GM19468 (cell line): ENCODE results near the gene BUB3.
A peak's percentile ranks its signal among the peaks of the same experiment; 100 is the strongest.

Experiments used
- ATAC-seq: cut with Tn5 transposase; IDR thresholded peaks from one replicate; pipeline ENCODE4 v1.9.1; 2021; ENCODE audit warnings: mild to moderate bottlenecking, moderate library complexity, moderate number of reproducible peaks; ENCODE audit not compliant: unreplicated experiment; ENCODE audit errors: extremely low read depth

Gene BUB3, protein sequence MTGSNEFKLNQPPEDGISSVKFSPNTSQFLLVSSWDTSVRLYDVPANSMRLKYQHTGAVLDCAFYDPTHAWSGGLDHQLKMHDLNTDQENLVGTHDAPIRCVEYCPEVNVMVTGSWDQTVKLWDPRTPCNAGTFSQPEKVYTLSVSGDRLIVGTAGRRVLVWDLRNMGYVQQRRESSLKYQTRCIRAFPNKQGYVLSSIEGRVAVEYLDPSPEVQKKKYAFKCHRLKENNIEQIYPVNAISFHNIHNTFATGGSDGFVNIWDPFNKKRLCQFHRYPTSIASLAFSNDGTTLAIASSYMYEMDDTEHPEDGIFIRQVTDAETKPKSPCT

GRCh38 chr10:123154092-123154710 is at the start of gene BUB3:
Gene BUB3, plus strand, starts transcription at chr10:123154402. Its CDS starts 516 bp downstream, at chr10:123154918.
- ATAC-seq = peak; percentile 89

DNA sequence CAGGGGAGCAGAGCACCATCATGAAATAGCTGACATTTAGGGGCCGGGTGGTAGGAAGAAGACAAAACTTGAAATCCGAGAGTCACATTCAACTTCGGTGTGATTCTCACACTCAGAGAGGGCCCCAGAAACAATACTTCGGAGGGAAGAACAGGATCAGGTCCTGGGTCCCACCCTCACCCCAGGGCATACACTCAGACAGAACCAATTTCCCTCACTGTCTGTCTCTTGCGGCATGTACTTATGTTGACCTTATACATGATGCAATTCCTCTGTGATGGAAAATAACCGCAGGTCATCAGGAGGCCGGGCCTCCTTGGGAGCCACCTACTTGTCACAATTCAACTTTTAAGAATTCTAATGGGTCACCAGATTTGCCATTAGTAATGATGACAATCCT is 44.7 kb upstream of the BUB3 start:
- ATAC-seq = no peak

- no peak for ATAC-seq
Measured at GRCh38 chr10:123117644-123118417, 36.4 kb upstream of the BUB3 start.

DNA sequence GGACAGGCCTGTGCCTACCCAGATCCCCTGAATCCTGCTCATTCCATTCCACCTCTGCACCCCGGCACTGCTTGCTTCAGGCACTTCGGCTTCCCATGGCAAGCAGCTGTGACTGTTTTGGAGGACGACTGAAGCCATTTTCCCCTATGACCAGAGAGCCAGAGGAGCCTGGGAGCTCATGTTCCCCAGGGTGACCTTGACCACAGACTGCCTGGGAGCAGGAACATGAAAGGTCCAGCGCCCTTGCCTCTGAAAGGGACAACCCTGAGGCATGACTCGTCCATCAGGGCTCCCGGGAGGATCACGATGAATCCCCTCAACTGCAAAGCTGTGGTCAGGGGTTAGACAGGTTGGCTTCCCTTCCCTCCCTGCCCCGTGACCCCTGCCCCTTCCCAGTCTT is 35.1 kb upstream of the BUB3 start:
- ATAC-seq = no peak

GRCh38 chr10:123126246-123126645 is 28.0 kb upstream of the BUB3 start:
- ATAC-seq = no peak

- ATAC-seq = no peak
Measured at GRCh38 chr10:123129618-123130271, 24.5 kb upstream of the BUB3 start.

- no peak for ATAC-seq
Measured at GRCh38 chr10:123132576-123133477, 21.4 kb upstream of the BUB3 start.

DNA sequence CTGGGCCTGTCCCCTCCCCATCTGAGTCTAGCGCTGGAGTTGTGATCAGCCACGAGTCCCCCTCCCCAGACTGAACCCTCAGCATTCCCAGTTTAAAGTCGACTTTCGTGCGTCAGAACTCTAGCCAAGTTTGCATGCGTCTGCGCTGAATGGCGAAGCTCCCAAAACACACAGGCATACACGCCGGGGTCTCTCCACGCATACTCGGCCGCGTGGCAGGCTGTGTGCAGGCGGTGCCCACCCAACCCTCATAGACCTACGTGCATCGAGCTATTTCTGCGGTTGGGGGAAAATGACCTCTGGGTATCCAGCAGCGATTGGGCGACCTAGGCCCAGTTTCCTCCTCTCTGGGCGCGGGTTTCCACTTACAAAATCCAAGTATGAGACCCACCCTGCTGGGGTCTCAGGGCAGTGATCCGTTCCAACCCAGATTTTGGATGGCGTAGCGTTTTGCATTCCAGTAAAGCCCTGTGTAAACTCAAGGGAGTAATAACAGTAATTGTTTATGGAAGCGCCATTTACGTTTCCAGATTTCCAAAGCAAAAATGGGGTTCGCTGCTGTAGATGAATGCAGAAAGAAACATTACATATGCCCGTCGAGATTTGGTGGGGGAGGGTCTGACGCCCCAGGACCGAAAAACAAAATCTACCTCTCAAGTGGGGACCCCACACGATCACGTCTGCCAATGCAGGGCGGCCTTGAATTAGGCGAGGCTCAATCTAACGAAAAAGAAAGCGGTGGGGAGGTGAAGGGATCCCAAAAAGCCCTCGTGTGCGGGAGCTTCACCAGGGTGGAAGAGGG is 20.5 kb upstream of the BUB3 start:
- ATAC-seq = no peak

- no peak for ATAC-seq
Measured at GRCh38 chr10:123134343-123134914, 19.8 kb upstream of the BUB3 start.

GRCh38 chr10:123134915-123135414 is 19.2 kb upstream of the BUB3 start:
- ATAC-seq = no peak

DNA sequence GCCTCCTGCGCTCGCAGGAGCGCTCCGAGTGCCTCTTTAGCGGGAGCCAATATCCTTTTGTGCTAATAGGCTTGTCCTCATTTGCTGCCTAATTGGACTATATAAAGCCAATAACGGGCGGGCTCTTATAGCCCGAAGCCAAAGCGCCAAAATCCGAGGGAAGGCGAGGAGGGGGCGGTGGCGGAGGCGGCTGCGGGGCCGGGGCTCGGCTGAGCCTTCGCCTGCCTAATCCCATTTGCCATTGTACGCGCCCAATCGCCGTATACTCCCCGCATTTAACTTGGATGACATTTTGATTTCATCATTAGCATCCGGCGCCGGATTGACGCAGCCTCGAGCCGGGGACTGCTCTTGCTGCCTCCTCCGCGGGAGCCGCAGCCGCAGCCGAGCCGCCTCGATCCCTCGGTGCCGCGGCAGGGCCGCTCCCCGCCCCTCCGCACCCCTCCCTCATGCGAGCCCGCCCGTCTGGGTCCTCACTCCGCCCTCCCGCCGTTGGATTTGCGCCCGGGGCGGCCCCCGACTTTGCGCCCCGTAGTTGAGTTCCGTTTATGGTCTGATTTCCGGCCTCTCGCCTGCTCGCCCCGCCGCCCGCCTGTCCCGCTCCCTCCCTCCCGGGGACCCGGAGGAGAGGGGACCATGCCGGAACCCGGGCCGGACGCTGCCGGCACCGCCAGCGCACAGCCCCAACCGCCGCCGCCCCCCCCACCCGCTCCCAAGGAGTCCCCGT is 18.6 kb upstream of the BUB3 start, which contains the start of gene HMX3:
Gene HMX3, plus strand, starts transcription at position 556 of the 727 bp plus-strand sequence. Its CDS starts 81 bp downstream, at position 637.
- ATAC-seq = no peak

DNA sequence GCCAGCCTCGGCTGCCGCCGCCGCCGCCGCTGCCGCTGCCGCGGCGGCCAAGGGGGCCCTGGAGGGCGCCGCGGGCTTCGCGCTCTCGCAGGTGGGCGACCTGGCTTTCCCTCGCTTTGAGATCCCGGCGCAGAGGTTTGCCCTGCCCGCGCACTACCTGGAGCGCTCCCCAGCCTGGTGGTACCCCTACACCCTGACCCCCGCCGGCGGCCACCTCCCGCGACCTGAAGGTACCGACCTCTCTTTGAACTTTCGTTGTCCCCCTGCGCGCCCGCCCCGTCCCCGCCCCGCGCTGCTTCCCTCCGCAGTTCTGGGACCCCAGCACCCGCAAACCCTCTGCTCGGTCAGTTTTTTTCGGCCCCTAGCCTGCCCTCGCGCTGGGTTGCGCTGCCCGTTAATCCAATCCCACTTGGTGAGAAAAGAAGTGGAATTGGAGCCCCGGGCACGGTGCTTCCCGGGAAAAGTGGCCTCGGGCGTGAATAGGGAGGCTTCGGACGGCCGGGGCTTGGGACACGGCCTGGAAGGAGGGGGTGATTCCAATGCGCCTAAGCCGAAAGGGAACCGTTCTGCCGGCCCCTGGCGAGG is 17.9 kb upstream of the BUB3 start:
- no peak for ATAC-seq

DNA sequence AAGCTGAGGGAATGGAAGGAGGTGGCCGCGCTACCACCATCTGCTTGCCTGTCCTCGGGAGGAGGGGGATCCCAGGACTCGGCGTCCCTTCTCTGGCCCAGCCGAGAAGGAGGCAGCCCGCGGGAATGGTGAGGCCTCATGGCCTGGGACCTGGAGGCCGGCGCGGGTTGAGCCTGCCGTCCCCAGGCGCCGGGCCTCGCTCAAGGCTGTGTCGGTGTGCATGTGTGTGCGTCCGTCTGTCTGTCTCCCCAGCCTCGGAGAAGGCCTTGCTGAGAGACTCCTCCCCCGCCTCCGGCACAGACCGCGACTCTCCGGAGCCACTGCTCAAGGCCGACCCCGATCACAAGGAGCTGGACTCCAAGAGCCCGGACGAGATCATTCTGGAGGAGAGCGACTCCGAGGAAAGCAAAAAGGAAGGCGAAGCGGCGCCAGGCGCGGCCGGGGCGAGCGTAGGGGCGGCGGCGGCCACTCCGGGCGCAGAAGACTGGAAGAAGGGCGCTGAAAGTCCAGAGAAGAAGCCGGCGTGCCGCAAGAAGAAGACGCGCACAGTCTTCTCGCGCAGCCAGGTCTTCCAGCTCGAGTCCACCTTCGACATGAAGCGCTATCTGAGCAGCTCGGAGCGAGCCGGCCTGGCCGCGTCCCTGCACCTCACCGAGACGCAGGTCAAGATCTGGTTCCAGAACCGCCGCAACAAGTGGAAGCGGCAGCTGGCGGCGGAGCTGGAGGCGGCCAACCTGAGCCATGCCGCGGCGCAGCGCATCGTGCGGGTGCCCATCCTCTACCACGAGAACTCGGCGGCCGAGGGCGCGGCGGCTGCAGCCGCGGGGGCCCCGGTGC is 17.2 kb upstream of the BUB3 start:
- no peak for ATAC-seq

- ATAC-seq = no peak
Measured at GRCh38 chr10:123139165-123139520, 15.1 kb upstream of the BUB3 start.

DNA sequence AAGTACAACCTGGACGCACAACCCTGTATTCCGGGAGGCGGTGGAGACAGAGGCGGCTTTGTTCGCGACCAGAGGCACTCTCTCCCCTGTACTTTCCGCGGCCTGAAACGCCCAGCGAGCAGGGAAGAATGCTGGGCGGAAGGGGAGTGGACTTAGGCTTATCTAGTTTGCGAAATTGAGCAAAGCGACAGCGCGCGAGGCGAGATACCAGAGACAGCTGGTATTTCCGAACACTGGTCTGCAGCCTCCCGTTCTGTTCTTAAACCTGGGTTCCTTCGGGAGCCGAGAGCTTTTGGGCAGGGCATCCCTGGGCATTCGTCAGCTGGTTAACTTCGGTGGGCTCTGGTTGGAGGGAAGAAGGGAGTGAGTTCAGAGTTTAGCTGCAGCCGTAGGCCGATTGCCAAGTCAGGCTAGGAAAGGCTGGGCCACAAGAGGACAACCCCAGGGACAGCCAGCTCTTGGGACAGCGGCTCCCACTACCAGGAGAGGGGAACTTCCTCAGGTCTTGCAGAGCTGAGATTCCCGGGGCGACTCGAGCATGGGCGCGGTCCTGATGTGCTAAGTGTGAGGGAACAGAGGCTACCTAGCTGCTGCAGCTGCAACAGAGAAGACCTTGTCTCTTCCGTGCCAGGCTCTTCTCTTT is 14.6 kb upstream of the BUB3 start:
- ATAC-seq = no peak
